NCI-H187 treated with DMSO at 0.1 percent for 48 hours (cell line): Measurements from ENCODE around the gene DUSP19.

Experiments used
- DNase-seq: peaks from one replicate; lab custom pipeline; 2025; lab: John Stamatoyannopoulos, UW

Gene DUSP19

GRCh38 chr2:183125659-183126341 lies 47.3 kb downstream of the DUSP19 start:
- DNase-seq, result no peak

DNA sequence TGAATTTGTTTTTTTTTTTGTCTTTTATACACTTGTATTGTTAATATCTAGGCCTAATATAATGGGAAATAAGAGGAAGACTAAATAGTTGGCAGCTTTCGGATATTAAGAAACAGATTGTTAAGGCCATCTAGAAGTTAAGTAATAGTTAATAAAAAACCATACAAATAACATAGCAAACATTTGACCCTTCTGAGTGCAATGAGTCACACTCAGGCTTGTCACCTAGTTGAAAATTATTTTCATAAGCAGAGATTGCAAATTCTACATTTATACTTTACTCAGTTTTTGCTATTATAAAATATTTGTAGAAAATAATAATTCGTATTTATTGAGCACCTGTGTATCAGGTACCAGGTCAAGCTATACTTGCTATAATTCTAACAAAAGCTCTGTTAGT lies 48.1 kb downstream of the DUSP19 start:
- DNase-seq, result no peak

GRCh38 chr2:183134016-183134415 lies 55.5 kb downstream of the DUSP19 start:
- DNase-seq, result no peak

- no peak for DNase-seq
These were observed 70.4 kb downstream of the DUSP19 start for GRCh38 chr2:183148955-183149354.

DNA sequence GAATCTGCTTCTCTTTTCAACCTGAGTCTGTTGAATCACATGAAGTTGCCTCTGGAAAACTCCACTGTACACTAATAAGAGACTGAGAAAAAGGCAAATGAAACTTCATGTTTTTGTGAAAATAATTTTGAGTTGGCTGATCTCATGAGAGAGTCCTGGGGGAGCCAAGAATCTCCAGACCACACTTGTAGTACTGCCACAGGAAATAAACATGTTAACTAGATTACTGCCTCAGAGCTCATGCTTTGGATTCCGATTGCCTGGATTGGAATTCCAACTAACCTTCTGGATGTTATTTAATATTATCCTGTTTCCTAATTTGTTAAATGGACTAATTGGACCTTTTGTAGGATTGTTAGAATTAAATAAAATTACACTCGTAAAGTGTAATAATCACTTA lies 70.9 kb downstream of the DUSP19 start:
- no peak for DNase-seq
